Measurements from ENCODE around the gene LPP.

The LPP gene

GRCh38 chr3:188170461-188171459, 16.8 kb downstream of the LPP start:
- TF ChIP-seq GATA3 (IDR thresholded peaks at IDR 0.05; ENCODE audit: low read depth, low read length) (no peak), GATA2 (IDR thresholded peaks at IDR 0.05; ENCODE audit: low read depth, low read length) (no peak)

- TF ChIP-seq GATA2 (IDR thresholded peaks at IDR 0.05; ENCODE audit: low read depth, low read length), result no peak
- no peak for TF ChIP-seq GATA3 (IDR thresholded peaks at IDR 0.05; ENCODE audit: low read depth, low read length)
These were observed 17.9 kb downstream of the LPP start for GRCh38 chr3:188171682-188172467.

GRCh38 chr3:188174317-188175044, 20.5 kb downstream of the LPP start:
- TF ChIP-seq GATA2 (IDR thresholded peaks at IDR 0.05; ENCODE audit: low read depth, low read length) (no peak), GATA3 (IDR thresholded peaks at IDR 0.05; ENCODE audit: low read depth, low read length) (no peak)

DNA sequence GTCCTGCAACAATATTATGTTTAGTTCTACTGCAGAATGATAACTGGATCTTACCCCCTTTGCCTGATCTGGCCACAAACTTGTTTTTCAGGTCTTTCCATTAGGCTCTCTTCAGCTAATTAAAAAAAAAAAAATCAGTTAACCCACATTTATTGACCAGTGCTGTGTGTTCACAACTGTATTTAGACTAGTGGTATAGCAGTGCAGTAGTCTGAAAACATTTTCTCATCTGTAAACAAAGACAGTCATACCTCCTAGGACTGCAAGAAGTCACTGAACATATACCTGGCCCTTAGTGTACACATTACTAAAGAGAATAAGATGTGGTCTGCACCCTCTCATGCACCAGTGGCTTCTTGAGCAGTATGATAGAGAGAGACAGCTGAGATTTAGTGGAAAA, 22.5 kb downstream of the LPP start:
- no peak for TF ChIP-seq GATA3 (IDR thresholded peaks at IDR 0.05; ENCODE audit: low read depth, low read length)
- no peak for TF ChIP-seq GATA2 (IDR thresholded peaks at IDR 0.05; ENCODE audit: low read depth, low read length)

DNA sequence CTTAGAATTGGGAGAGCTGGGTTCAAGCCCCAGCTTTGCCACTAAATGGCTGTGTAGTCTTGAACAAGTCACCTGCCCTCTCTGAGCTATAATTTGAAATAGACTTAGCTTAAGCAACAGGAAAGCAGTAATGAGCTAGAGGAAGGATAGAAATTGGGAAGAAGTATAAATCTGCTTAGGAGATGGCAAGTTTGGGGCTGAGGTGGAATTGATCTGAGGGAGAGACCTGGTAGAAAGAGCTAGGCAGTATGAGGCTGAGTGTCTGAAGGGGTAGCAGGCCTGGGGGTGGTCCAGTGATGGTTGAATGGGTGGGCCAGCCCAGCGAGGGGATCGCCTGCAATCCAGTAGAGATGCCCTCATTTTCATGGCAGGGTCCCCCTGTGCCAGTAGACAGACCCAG, 22.9 kb downstream of the LPP start:
- TF ChIP-seq GATA3 (IDR thresholded peaks at IDR 0.05; ENCODE audit: low read depth, low read length) (no peak), GATA2 (IDR thresholded peaks at IDR 0.05; ENCODE audit: low read depth, low read length) (no peak)

DNA sequence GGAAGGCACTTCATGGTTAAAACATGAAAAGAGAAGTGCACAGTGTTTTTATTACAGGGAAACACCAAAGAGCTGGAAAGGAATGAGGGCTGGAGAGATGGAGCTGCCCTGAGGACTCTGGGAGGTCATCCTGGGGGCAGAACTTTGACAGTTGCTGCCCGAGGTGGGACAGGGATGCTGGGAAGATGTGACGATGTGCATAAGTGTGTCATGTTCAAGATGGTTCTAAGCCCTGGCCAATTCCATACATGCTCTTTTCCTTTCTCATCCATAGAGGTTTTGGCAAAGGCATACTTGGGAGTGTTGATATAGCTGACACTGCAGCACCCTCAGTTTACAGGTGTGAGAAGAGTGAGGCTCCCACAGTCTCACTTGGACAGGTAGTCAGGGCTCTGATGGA, 23.8 kb downstream of the LPP start:
- TF ChIP-seq GATA3 (IDR thresholded peaks at IDR 0.05; ENCODE audit: low read depth, low read length) (no peak), GATA2 (IDR thresholded peaks at IDR 0.05; ENCODE audit: low read depth, low read length) (no peak)

DNA sequence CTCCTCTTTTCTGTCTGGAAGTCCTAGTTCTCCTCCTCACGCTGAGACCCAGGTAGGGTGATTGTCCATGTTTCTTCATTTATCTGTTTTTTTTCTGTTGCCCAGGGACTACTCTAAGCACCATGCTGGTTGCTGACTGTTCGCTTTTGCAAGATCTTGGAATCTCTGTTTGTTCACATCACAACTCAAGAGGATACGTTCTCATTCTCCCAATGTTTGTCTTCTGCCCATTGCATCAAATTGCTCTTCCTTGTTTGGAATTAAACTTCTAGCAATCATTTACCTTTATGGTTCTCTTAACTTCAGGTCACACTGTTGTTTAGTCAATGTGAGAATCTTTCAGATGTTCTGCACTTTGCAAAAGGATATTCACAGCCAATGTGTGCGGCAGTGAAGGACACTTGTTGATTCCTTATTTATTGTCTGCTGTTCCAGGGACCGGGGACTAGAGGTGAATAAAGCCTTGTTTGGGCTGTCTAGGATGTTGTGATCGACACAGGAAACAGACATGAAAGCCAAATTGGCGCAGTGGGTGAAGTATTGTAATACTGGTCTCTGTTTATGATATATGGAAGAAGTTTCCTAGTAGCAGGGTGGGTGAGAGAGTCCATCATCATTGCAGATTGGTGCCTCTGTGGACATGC, 24.5 kb downstream of the LPP start:
- TF ChIP-seq GATA2 (IDR thresholded peaks at IDR 0.05; ENCODE audit: low read depth, low read length), result no peak
- TF ChIP-seq GATA3 (IDR thresholded peaks at IDR 0.05; ENCODE audit: low read depth, low read length), result no peak

- TF ChIP-seq GATA3 (IDR thresholded peaks at IDR 0.05; ENCODE audit: low read depth, low read length) (no peak), GATA2 (IDR thresholded peaks at IDR 0.05; ENCODE audit: low read depth, low read length) (no peak)
These were observed 25.3 kb downstream of the LPP start for GRCh38 chr3:188179006-188179966.

GRCh38 chr3:188180114-188180513, 26.2 kb downstream of the LPP start:
- no peak for TF ChIP-seq GATA3 (IDR thresholded peaks at IDR 0.05; ENCODE audit: low read depth, low read length)
- TF ChIP-seq GATA2 (IDR thresholded peaks at IDR 0.05; ENCODE audit: low read depth, low read length), result no peak

DNA sequence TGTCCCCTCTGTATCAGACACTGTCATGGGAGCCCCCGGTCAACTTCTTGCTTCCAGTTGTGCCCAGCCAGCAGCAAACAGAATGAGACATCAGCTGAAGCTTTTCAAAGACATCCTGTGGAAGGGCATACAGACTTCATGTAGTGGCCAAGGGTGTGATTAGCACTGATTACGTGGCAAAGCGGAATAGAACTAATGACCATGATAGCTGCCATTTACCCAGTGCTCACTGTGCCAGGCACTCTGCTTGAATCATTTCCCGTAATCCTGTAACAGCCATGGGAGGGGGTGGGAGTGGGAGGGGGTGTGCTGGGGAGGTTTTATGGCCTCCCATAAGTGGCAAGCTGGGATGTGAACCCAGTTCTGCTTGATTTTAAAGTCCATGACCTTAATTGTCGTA, 29.5 kb downstream of the LPP start:
- TF ChIP-seq GATA2 (IDR thresholded peaks at IDR 0.05; ENCODE audit: low read depth, low read length), result no peak
- no peak for TF ChIP-seq GATA3 (IDR thresholded peaks at IDR 0.05; ENCODE audit: low read depth, low read length)

DNA sequence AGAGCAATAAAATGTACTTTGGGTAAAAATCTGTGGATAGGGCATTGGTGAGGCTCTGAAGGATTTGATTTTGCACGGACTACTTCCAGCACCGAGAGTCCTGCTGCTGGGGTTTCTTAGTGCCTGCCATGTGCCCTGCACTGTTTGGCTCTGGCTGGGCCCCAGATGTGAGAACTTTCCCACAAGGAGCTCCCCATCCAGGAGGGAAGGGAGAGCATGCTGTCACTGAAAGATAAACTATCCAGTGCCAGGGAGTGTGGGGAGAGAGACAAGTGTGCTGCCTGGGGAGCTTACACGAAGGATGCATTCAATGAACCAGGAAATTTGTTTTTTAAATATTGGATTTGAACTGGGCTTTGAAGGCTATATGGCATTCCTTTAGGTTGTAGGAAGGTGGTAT, 30.2 kb downstream of the LPP start:
- TF ChIP-seq GATA2 (IDR thresholded peaks at IDR 0.05; ENCODE audit: low read depth, low read length), result no peak
- TF ChIP-seq GATA3 (IDR thresholded peaks at IDR 0.05; ENCODE audit: low read depth, low read length), result no peak

DNA sequence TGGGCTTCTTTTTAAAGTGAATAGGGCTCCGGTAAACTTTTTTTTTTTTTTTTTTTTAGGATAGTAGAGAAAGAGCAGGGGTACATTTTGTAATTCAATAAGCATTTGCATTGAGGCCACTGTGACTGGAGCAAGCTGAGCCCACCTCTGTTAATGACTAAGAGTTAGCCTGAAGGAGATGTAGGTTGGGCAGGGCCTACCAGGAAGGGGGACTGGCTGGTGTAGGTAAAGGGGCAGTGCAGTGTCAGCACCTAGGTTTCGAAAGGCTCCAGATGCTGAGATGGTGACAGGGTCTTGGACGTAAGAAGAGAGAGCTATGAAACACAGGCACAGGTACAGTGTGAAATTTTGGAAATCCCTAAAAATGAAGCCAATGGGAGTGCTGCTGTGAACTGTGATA, 30.7 kb downstream of the LPP start:
- TF ChIP-seq GATA3 (IDR thresholded peaks at IDR 0.05; ENCODE audit: low read depth, low read length) (no peak), GATA2 (IDR thresholded peaks at IDR 0.05; ENCODE audit: low read depth, low read length) (no peak)

All from SH-SY5Y (cell line).